ENCODE data around the gene MIF. TPM values are rescaled to one million over a fixed set of nuclear protein-coding genes. Genes with fewer than 3 reads are reported as not detected.
"Not testable (repeated sequence)": the region's sequence is repeated elsewhere in the genome, so short reads cannot be mapped to it uniquely, and the experiment has no call there.

MIF gene
- total RNA-seq, 2 experiments from 2014 or later: 1,485 to 1,525 TPM

DNA sequence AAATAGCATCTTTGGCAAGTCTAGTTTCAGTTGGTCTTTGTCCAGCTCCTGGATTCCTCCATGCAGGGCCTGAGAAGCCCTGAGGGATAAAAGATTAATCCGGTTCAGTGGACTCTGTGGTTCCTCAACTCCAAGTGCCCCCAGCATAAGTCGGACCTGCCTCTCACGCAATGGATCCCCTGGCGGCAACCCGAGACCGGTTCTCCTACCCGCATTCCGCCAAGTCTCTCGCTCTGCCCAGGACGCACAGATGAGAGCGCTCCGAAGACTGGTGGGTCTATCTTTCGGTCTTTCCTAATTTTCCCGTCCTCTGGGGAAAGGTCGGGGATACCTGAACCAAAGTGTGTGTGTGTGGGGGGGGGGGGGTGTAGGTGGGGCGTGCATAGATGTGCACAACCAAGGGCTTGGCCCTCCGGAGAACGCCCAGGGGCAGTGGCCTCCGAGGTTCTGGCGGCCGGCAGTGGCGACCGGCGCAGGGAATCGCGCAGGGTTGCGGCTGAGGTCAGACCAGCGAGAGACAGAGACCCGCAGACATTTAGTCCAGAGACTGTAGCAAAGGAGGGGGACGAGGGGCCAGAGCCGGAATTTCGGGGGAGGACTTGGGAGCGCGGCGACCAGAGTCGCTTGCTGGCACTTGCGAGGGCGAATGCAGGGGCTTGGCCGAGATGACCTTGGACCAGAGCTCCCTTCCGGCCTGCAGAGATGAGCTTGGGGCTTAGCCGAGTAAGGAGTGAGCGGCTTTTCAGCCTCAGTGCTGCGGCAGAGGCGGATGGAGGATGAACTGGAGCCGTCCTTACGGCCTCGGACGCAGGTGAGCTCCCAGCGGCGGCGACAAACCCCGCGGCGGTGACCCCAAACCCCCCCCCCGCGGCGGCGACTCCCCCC lies 37.2 kb upstream of the MIF start:
- no peaks in the 10 kb centered on the region for H3K36me3 Mint-ChIP-seq (ENCODE audit: low read depth)
- TF ChIP-seq, protein P1, sequence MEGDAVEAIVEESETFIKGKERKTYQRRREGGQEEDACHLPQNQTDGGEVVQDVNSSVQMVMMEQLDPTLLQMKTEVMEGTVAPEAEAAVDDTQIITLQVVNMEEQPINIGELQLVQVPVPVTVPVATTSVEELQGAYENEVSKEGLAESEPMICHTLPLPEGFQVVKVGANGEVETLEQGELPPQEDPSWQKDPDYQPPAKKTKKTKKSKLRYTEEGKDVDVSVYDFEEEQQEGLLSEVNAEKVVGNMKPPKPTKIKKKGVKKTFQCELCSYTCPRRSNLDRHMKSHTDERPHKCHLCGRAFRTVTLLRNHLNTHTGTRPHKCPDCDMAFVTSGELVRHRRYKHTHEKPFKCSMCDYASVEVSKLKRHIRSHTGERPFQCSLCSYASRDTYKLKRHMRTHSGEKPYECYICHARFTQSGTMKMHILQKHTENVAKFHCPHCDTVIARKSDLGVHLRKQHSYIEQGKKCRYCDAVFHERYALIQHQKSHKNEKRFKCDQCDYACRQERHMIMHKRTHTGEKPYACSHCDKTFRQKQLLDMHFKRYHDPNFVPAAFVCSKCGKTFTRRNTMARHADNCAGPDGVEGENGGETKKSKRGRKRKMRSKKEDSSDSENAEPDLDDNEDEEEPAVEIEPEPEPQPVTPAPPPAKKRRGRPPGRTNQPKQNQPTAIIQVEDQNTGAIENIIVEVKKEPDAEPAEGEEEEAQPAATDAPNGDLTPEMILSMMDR (IDR thresholded peaks at IDR 0.05): no peak
- H3K4me3 Mint-ChIP-seq: peak overlapping the region; percentile 90
- H3K27ac Mint-ChIP-seq: peak overlapping the region; percentile 67
- intact Hi-C loops (cut with micrococcal nuclease): no loop called here
- CTCF ChIA-PET: interaction anchor here (0.8 to 3.4 kb wide), 14 partner anchors 7 to 429 kb away, joined by 3 to 49 read pairs (median 4); partner anchors contain the start of genes MIF and MMP11
- POLR2A ChIA-PET: interaction anchor here (0.7 to 1.9 kb wide), 7 partner anchors 15 to 560 kb away, joined by 3 to 10 read pairs (median 3); partner anchors contain the start of gene MIF
- no peaks in the 10 kb centered on the region for H3K27me3 Mint-ChIP-seq
- peaks cover 11% of the 10 kb centered on the region for H3K4me1 Mint-ChIP-seq (ENCODE audit: low read depth)
- peak; percentile 37 for ATAC-seq
- H3K9me3 Mint-ChIP-seq: no peaks in the 10 kb centered on the region
- DNase-seq: peak; percentile 40

DNA sequence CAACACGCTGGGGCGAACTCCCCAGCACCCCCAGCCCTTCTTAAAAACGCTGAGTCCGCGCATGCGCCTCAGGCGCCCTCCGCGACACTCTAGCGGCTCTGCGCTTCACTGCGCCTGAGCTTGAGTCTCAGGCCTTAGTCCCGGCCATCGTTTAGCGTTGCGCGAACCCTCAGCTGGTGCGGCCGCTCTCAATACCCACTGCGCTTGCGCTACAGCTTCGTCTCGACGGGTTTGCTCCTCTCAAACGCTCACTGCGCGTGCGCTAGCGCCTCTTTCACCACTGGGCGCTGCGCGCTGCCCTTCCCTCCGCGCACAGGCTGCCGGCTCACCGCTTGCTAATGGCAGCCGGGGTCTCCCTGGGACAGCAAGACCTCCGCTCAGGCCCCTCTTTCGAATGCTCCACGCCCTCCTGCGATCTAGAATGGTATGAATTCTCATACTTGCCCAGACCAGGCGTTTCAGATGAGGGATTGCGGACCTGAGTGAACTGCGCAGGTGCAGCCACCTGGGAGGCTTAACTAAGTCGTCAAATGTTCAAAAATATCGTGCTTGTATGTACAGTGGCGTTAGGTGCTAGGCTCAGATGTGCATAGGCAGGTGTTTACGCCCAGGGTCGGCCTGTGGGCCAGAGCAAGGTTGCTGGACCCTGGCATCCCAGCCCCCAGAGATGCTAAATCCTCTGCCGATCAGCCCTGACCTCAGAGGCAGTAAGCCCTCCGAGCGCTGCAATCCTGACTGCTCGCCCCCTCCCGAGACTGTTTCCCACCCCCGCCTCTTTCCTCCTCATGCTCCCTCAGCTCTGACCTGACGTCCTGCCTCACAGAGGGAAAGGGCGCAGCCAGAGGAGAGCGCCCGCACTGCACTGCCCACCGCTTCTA lies 36.3 kb upstream of the MIF start, which contains the start of gene SLC2A11:
TSS of gene SLC2A11 (plus strand) at position 270 of the 878 bp plus-strand sequence. CDS start at position 395, 125 bp downstream.
- intact Hi-C loops (cut with micrococcal nuclease): no loop called here
- ChIA-PET POLR2A (interaction anchor here (0.6 to 1.9 kb wide), 12 partner anchors 8 to 606 kb away, joined by 3 to 10 read pairs (median 3); partner anchors contain the start of gene MIF), CTCF (interaction anchor here (0.8 to 3.4 kb wide), 16 partner anchors 8 to 428 kb away, joined by 3 to 49 read pairs (median 4); partner anchors contain the start of genes MIF and MMP11)
- TF ChIP-seq, protein P1 (IDR thresholded peaks at IDR 0.05): peak; percentile 25
- peak within 1 kb of the TSS; percentile 75 for H3K27ac Mint-ChIP-seq
- H3K4me3 Mint-ChIP-seq: peak within 1 kb of the TSS; percentile 90
- H3K36me3 Mint-ChIP-seq (ENCODE audit: low read depth): peaks cover 2% of the 10 kb centered on the region
- no peaks in the 10 kb centered on the region for H3K9me3 Mint-ChIP-seq
- DNase-seq: peak; percentile 97
- ATAC-seq: peak; percentile 97
- H3K27me3 Mint-ChIP-seq: no peaks in the 10 kb centered on the region
- peaks cover 11% of the 10 kb centered on the region for H3K4me1 Mint-ChIP-seq (ENCODE audit: low read depth)

DNA sequence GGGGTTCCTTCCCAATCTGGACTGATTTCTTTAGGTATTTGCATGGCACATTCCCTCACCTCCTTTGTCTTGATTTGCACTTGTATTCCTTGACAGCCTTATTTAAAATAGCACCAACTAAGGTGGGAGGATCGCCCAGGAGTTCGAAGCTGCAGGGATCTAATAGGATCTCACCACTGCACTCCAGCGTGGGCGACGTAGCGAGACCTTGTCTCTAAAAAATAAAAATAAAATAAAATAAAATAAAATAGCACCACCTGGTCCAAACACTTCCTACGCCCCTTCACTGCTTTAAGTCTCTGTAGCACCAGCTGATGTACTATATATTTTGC lies 35.7 kb upstream of the MIF start:
- intact Hi-C loops (cut with micrococcal nuclease): no loop called here
- Mint-ChIP-seq H3K27ac (peak overlapping the region; percentile 75), H3K4me3 (peak overlapping the region; percentile 90), H3K27me3 (no peaks in the 10 kb centered on the region), H3K9me3 (no peaks in the 10 kb centered on the region), H3K4me1 (ENCODE audit: low read depth) (peaks cover 11% of the 10 kb centered on the region), H3K36me3 (ENCODE audit: low read depth) (peaks cover 2% of the 10 kb centered on the region)
- ATAC-seq (no peak), DNase-seq (no peak)
- TF ChIP-seq, protein P1 (IDR thresholded peaks at IDR 0.05): no peak
- ChIA-PET POLR2A (interaction anchor here (0.6 to 1.3 kb wide), 6 partner anchors 9 to 606 kb away, joined by 3 to 5 read pairs (median 4); no protein-coding TSS in a partner anchor), CTCF (interaction anchor here (0.9 to 3.4 kb wide), 9 partner anchors 9 to 317 kb away, joined by 3 to 49 read pairs (median 5); partner anchors contain the start of genes MIF and MMP11)

DNA sequence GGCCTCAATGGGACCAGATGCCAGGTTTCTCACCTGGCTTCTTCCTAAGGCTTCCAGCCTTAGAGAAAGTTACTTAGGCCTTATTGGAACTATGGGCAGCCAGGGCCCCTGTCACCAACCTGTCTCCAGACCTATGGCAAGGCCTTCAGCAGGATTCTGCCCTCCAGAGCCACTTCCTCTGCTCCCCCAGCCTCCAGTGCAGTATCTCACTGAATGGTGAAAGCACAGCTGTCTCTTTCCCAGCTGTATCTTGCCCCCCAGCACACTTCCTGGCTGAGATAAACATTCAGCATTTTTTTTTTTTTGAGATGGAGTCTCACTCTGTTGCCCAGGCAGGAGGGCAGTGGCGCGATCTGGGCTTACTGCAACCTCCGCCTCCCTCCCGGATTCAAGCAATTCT lies 35.0 kb upstream of the MIF start:
- H3K27ac Mint-ChIP-seq: no peak overlapping the region
- no peaks in the 10 kb centered on the region for H3K9me3 Mint-ChIP-seq
- no peaks in the 10 kb centered on the region for H3K27me3 Mint-ChIP-seq
- H3K36me3 Mint-ChIP-seq (ENCODE audit: low read depth): peaks cover 2% of the 10 kb centered on the region
- DNase-seq: no peak
- ChIA-PET CTCF (interaction anchor here (0.9 to 3.4 kb wide), 6 partner anchors 9 to 318 kb away, joined by 3 to 49 read pairs (median 8); partner anchors contain the start of genes MIF and MMP11), POLR2A (interaction anchor here (0.9 to 1.3 kb wide), 4 partner anchors 9 to 78 kb away, joined by 3 to 5 read pairs (median 4); no protein-coding TSS in a partner anchor)
- TF ChIP-seq, protein P1 (IDR thresholded peaks at IDR 0.05): no peak
- H3K4me3 Mint-ChIP-seq: peak overlapping the region; percentile 90
- intact Hi-C loops (cut with micrococcal nuclease): no loop called here
- peaks cover 11% of the 10 kb centered on the region for H3K4me1 Mint-ChIP-seq (ENCODE audit: low read depth)
- no peak for ATAC-seq

DNA sequence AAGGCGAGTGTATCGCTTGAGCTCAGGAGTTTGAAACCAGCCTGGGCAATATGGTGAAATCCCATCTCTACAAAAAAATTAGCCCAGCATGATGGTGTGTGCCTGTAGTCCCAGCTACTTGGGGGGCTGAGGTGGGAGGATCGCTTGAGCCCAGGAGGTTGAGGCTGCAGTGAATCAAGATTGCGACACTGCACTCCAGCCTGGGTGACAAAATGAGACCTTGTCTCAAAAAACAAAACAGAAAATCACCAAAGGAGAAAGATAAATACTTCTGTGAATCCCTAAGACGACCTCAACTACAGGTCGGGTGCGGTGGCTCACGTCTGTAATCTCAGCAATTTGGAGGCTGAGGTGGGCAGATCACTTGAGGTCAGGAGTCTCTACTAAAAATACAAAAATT lies 34.0 kb upstream of the MIF start:
- ATAC-seq, POLR2A ChIA-PET: not testable (repeated sequence)
- CTCF ChIA-PET: interaction anchor here (0.9 kb wide), 1 partner anchor 10 kb away, joined by 3 read pairs; no protein-coding TSS in a partner anchor

More for the DNA sequence above, 34.0 kb upstream of the MIF start:
- DNase-seq; H3K9me3 Mint-ChIP-seq; H3K4me3 Mint-ChIP-seq; H3K27ac Mint-ChIP-seq; intact Hi-C loops (cut with micrococcal nuclease); H3K27me3 Mint-ChIP-seq; H3K36me3 Mint-ChIP-seq (ENCODE audit: low read depth): not testable (repeated sequence)
- peaks cover 11% of the 10 kb centered on the region for H3K4me1 Mint-ChIP-seq (ENCODE audit: low read depth)

Measured in activated CD8-positive, alpha-beta T cell treated with anti-CD3 and anti-CD28 coated beads for 36 hours (primary cell).